HUDEP-2 (cell line): ENCODE results near the gene CCDC138.

ENCODE experiments used
- DNase-seq, 76 experiments: peaks; one replicate each; lab custom pipeline; 2025; ENCODE audit not compliant: unreplicated experiment in 76 of 76; lab: John Stamatoyannopoulos, UW

The CCDC138 gene

DNA sequence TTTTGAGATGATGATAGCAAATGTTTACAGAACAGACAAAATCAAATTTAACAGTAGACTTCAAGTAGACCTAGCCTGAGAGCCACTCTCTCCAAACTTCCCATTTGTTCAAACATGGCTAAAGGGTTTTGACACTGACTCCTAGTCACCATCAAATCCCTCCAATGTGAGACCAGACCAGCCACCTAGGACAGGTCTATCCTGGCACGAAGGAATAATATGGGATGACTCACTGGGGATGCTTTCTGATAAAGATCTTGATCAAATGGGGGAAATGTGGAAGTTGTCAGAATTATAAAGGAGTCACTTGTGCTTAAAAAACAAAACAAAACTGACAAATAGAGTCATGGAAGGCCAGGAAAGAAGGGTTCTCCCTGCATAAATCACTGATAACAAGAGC lies 106.7 kb downstream of the CCDC138 start:
- no peak for DNase-seq

DNA sequence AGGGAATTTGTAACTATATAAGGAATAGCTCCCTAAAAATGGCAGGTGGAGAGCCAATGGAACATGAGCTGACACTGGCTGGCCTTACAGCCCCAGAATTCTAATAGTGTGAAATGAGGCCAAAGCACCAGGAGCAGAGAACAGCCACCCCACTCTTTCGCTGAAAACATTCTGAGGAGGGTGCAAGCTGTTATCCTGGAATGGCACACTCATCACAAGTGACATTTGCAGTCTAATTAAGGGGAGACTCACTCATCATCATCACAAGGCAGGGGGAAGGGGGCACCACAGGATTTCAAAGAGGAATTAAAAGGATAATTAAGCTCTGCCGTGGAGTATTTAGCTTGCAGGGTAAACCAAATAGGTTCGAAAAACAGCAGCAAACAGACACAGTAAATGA lies 108.2 kb downstream of the CCDC138 start:
- no peak for DNase-seq

DNA sequence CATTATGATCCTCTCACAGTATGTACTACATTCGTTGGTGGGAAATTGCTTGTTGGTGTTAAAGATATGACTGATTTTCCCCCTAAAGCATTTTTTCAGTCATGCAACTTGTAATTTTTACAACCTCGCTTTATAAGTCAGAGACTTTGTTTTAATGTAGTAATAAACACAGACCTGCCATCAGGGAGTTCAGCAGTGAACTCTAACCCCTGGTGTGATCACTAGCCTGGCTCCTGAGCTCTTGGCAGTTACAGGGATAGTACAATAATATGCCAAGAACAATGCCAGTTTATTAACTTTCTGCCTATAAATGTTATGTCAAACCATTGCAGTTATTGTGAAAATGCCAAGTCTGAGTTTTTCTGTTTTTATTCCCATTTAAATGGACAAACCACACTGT lies 108.6 kb downstream of the CCDC138 start:
- DNase-seq: no peak

- DNase-seq: no peak
These were observed 110.2 kb downstream of the CCDC138 start for GRCh38 chr2:108896741-108897140.

- no peak for DNase-seq
These were observed 111.9 kb downstream of the CCDC138 start for GRCh38 chr2:108898315-108899082.

DNA sequence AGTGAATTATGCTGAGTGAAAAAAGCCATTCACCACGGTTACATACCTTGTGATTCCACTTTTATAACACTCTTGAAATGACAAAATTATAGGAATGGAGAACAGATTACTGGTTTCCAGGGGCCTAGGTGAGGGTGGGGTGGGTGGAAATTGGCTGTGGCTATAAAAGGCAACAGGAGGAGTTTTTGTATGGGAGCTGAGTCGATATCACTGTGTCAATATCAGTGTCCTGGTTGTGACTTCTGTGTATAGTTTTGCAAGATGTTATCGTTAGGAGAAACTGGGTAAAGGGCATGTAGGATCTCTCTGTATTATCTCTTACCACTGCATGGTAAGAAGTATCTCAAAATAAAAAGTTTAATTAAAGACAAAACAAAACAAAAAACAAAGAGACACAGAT lies 118.1 kb downstream of the CCDC138 start:
- no peak for DNase-seq

DNA sequence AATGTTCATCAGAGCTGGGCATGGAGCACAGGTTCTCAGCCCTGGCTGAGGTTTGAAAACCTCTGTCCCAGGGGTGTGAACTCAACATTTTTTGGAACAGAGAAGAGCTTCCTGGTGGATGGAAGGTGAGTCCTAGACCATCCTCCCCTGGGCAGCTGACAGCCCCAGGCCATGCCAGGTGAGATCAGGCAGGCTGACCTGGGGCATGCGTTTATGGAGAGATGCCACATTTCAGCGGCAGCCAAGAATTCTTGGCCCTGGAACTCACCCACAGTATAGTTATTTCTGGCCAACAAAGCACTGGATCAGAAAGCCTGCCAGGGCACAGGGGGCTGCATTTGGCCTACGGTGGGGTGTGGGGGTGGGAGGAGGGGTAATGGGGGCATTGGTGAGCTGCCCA lies 118.6 kb downstream of the CCDC138 start:
- DNase-seq: no peak

DNA sequence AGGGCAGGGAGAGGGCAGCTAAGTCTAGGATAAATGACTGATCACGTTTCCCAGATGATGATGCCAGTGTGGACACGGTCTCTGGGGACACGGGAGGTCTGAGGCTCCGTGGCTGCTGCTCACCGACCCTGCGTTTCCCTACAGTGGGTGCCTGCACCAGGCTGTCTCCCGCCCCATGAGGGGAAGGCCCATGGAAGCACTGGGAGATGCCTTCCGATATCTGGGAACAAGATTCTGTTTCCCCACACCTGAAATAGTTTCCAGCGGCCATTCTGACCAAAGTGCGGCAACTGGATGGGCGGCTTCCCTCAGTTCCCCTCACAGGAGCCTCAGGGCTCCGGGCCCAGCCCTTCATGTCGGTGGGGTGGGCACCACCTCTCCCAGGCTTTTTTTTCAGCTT lies 119.3 kb downstream of the CCDC138 start:
- DNase-seq: no peak

DNA sequence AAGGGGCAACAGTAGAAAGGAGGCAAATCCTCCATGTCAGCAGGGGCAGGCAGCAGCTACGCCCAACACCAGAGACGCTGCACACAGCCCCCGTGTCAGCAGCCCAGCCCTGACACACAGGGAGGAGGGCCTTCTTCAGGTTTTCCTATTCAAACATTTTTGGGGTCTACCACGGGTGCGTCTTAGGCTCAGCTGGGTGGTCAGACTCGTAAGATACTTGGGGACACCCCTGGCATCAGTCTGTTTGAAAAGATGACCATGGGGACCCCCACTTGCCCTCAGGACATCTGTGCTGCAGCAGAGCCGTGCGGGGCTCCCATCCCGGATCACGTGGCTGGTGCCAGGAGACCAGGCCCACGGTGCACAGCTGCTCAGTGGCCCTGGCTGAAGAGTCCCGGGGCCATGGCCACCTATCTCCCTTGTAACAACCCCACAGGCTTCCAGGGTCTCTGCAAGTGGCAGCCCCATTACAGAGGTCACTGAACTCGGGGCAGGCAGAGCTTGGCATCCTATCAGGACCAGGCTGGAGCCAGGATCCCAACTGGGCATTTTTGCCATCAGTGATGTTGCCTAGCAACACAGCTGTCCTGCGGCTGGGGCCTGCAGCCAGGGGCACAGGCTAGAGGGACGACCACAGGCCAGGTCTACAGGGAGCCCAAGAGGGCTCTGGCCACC lies 120.0 kb downstream of the CCDC138 start:
- no peak for DNase-seq

DNA sequence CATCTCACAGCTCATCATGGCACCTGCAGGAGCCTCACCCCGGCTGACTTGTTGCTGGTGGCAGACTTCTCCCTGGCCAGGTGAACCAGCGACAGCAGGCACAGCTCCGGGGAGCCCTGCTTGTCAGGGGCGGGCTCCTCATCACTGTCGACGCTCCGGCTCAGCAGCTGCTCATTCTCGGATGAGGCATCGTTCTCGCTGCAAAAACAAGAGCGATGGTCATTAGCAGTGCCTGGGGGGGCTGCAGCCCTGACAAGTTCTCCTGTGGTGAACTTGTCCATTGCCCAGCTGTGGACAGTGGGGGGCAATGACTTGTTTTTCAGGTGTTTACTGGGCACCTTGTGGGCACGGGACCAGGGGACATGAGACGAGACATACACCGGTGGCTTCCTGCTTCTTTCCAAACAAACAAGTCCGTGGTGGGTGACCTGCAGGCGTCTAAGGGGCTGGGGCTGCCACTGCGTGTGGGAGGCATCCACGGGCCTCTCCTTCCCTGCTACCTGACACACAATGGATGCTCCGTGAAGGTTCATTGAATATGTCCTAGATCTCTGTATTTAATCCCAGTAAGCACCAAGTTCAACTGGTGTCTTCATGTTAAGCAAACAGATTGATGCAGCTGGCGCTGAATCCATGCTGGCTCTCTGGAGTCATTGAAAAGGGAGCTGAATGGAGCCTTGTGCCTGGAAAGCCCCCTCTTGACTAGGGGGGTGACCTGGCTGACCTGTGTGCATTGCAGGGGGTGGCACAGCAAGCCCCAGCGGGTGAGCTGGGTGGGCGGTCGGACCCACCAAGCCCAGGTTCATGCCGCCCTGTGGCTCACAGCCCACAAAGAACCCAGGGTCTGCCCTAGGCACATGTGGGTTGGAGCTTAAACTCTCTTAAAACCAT lies 121.5 kb downstream of the CCDC138 start:
- no peak for DNase-seq

- no peak for DNase-seq
These were observed 122.1 kb downstream of the CCDC138 start for GRCh38 chr2:108908713-108909070.

DNA sequence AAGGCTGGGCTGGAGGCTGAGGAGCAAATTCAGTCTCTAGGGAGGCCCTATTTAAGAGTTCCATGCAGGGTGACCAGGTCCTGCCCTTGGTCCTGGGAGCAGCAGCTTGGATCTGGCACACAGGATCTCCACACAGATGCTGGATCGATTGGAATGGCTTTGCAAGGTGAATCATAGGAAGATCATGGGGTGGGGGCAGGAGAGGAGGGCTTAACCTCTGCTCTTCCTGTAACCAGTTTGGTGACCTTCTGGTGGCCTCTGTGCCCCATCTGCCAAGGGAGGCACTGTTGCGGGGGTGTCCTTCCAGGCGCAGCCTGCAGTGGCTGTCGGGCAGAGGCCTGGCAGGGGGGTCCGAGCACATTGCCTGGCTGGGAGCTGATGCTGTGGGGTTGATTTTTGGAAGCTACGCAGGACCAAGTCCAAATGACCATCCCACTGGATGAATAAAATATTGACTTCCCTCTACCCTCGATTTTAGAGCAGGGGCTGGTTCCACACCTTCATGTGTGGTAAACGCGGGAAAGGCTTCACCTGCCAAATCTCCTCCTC lies 122.8 kb downstream of the CCDC138 start:
- no peak for DNase-seq

DNA sequence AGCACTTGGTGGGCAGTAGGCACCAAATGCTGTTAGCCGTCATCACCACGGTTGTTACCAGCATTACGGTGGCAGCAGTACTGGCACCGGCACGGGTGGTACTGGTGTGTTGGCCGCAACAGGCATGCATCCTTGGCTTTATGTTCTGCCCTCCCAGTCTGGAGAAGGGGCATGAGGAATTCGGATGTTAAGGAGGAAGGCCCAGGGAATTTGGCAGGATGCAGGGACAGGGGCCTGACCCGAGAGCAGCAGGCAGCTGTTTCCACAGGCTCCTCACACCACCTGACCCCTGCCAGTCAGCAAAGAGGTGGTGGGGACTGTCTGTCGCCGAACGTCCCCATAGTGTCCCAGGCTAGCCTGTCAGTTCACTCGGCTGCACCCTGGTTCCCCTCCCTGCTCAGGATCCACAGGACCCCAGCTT lies 123.5 kb downstream of the CCDC138 start:
- DNase-seq: no peak

- no peak for DNase-seq
These were observed 124.2 kb downstream of the CCDC138 start for GRCh38 chr2:108910541-108911396.

DNA sequence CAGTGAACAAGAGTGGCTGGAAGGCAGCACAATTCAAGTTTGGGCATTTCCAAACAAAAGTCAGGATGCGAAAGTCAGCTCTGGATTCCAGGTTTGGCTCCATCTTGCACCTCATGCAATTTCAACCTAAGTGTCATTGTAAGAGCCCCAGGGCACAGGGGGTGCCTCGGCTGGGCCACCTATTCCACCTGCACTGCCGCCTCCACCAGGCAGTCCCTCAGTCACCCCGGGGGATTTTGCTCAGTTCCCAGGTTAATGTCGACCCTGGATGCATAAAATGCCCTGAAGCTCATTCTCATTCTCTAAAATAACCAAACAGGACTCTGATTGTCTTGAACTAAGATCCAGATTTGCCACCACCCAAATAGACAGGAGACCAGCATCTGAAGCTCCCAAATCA lies 124.8 kb downstream of the CCDC138 start:
- DNase-seq: no peak

GRCh38 chr2:108911807-108912628 lies 125.4 kb downstream of the CCDC138 start:
- no peak for DNase-seq

DNA sequence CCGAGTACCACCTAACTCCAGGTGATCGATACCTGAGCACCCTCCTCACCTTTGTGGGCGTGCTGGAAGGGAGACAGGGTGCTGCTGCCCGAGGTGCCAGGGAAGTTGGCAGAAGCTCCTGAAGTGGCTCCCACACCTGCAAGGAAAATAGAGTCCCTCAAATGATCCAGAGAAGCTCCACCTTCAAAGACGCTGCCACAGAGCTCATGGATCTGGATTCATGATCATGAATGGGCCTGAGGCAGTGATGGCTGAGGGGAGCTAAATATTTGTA lies 126.0 kb downstream of the CCDC138 start:
- DNase-seq: no peak

- no peak for DNase-seq
These were observed 129.7 kb downstream of the CCDC138 start for GRCh38 chr2:108916122-108916795.

- no peak for DNase-seq
These were observed 130.3 kb downstream of the CCDC138 start for GRCh38 chr2:108916796-108917421.
